ENCODE results near the gene DLG1.
"Not testable (repeated sequence)": the region's sequence is repeated elsewhere in the genome, so short reads cannot be mapped to it uniquely, and the experiment has no call there.

DLG1 gene

GRCh38 chr3:197201791-197202452 is 96.5 kb downstream of the DLG1 start:
- H3K4me1 ChIP-seq (ENCODE audit: control extremely low read depth in 1 of 4, control insufficient read depth in 4 of 4, insufficient read depth in 4 of 4, low read length in 3 of 4) = peaks cover 0 to 21% (median 9%) of the 10 kb centered on the region in 4 experiments
- no peak overlapping the region for H3K27ac ChIP-seq (ENCODE audit: insufficient read depth in 1 of 2, low read depth in 1 of 2, low read length in 2 of 2, poor library complexity in 1 of 2, severe bottlenecking in 2 of 2)
- no CpG with 5 or more reads among the region's 5 CpGs for WGBS (ENCODE audit: insufficient coverage)
- ChIA-PET POLR2A (no interaction called here), CTCF (no interaction called here)
- no peaks in the 10 kb centered on the region for H3K36me3 ChIP-seq (ENCODE audit: control insufficient read depth in 4 of 4, insufficient read depth in 4 of 4, low read length in 3 of 4)
- no peaks in the 10 kb centered on the region for H3K9me3 ChIP-seq (ENCODE audit: control extremely low read depth in 1 of 5, control insufficient read depth in 4 of 5, insufficient read depth in 2 of 5, low read depth in 1 of 5, low read length in 4 of 5)
- H3K27me3 ChIP-seq (replicated peaks in 2 of 5; ENCODE audit: control insufficient read depth in 4 of 5, insufficient read depth in 5 of 5, low read length in 4 of 5) = no peaks in the 10 kb centered on the region
- no peak overlapping the region for H3K4me3 ChIP-seq (ENCODE audit: control insufficient read depth in 1 of 7, extremely low read depth in 1 of 7, insufficient read depth in 4 of 7, low read depth in 2 of 7, low read length in 6 of 7)
- no peak for DNase-seq

- H3K36me3 ChIP-seq (ENCODE audit: control insufficient read depth in 4 of 4, insufficient read depth in 4 of 4, low read length in 3 of 4); H3K27me3 ChIP-seq (replicated peaks in 2 of 5; ENCODE audit: control insufficient read depth in 4 of 5, insufficient read depth in 5 of 5, low read length in 4 of 5); H3K27ac ChIP-seq (ENCODE audit: insufficient read depth in 1 of 2, low read depth in 1 of 2, low read length in 2 of 2, poor library complexity in 1 of 2, severe bottlenecking in 2 of 2); H3K4me3 ChIP-seq (ENCODE audit: control insufficient read depth in 1 of 7, extremely low read depth in 1 of 7, insufficient read depth in 4 of 7, low read depth in 2 of 7, low read length in 6 of 7); CTCF ChIA-PET; H3K9me3 ChIP-seq (ENCODE audit: control extremely low read depth in 1 of 5, control insufficient read depth in 4 of 5, insufficient read depth in 2 of 5, low read depth in 1 of 5, low read length in 4 of 5); POLR2A ChIA-PET: not testable (repeated sequence)
- WGBS (ENCODE audit: insufficient coverage) = 100% methylated on average over 3 of the region's 12 CpGs
- H3K4me1 ChIP-seq (ENCODE audit: control extremely low read depth in 1 of 4, control insufficient read depth in 4 of 4, insufficient read depth in 4 of 4, low read length in 3 of 4) = peaks cover 0 to 19% (median 9%) of the 10 kb centered on the region in 4 experiments
- peak in 1 of 3 donors; percentile 16 for DNase-seq
These were observed 97.6 kb downstream of the DLG1 start for GRCh38 chr3:197200856-197201255.

GRCh38 chr3:197197334-197197733 is 101.1 kb downstream of the DLG1 start:
- CTCF ChIA-PET = interaction anchor here (0.5 to 1.4 kb wide), 3 partner anchors 11 to 24 kb away, joined by 4 read pairs; no protein-coding TSS in a partner anchor
- DNase-seq = no peak
- H3K27ac ChIP-seq (ENCODE audit: insufficient read depth in 1 of 2, low read depth in 1 of 2, low read length in 2 of 2, poor library complexity in 1 of 2, severe bottlenecking in 2 of 2) = no peak overlapping the region
- no peaks in the 10 kb centered on the region for H3K36me3 ChIP-seq (ENCODE audit: control insufficient read depth in 4 of 4, insufficient read depth in 4 of 4, low read length in 3 of 4)
- no peaks in the 10 kb centered on the region for H3K9me3 ChIP-seq (ENCODE audit: control extremely low read depth in 1 of 5, control insufficient read depth in 4 of 5, insufficient read depth in 2 of 5, low read depth in 1 of 5, low read length in 4 of 5)
- no CpG with 5 or more reads among the region's 2 CpGs for WGBS (ENCODE audit: insufficient coverage)
- no peaks in the 10 kb centered on the region for H3K4me1 ChIP-seq (ENCODE audit: control extremely low read depth in 1 of 4, control insufficient read depth in 4 of 4, insufficient read depth in 4 of 4, low read length in 3 of 4)
- H3K27me3 ChIP-seq (replicated peaks in 2 of 5; ENCODE audit: control insufficient read depth in 4 of 5, insufficient read depth in 5 of 5, low read length in 4 of 5) = no peaks in the 10 kb centered on the region
- POLR2A ChIA-PET = interaction anchor here (0.6 kb wide), 1 partner anchor 9 kb away, joined by 3 read pairs; no protein-coding TSS in a partner anchor
- H3K4me3 ChIP-seq (ENCODE audit: control insufficient read depth in 1 of 7, extremely low read depth in 1 of 7, insufficient read depth in 4 of 7, low read depth in 2 of 7, low read length in 6 of 7) = no peak overlapping the region

- no CpG with 5 or more reads among the region's 3 CpGs for WGBS (ENCODE audit: insufficient coverage)
- Histone ChIP-seq H3K36me3 (ENCODE audit: control insufficient read depth in 4 of 4, insufficient read depth in 4 of 4, low read length in 3 of 4) (peaks cover 0 to 2% (median under 1%) of the 10 kb centered on the region in 4 experiments), H3K4me3 (ENCODE audit: control insufficient read depth in 1 of 7, extremely low read depth in 1 of 7, insufficient read depth in 4 of 7, low read depth in 2 of 7, low read length in 6 of 7) (no peak overlapping the region), H3K27ac (ENCODE audit: insufficient read depth in 1 of 2, low read depth in 1 of 2, low read length in 2 of 2, poor library complexity in 1 of 2, severe bottlenecking in 2 of 2) (no peak overlapping the region), H3K9me3 (ENCODE audit: control extremely low read depth in 1 of 5, control insufficient read depth in 4 of 5, insufficient read depth in 2 of 5, low read depth in 1 of 5, low read length in 4 of 5) (no peaks in the 10 kb centered on the region), H3K4me1 (ENCODE audit: control extremely low read depth in 1 of 4, control insufficient read depth in 4 of 4, insufficient read depth in 4 of 4, low read length in 3 of 4) (no peaks in the 10 kb centered on the region), H3K27me3 (replicated peaks in 2 of 5; ENCODE audit: control insufficient read depth in 4 of 5, insufficient read depth in 5 of 5, low read length in 4 of 5) (no peaks in the 10 kb centered on the region)
- POLR2A ChIA-PET = interaction anchor here (0.6 kb wide), 1 partner anchor 445 kb away, joined by 8 read pairs; no protein-coding TSS in a partner anchor
- DNase-seq = no peak
- CTCF ChIA-PET = interaction anchor here (1.2 kb wide), 1 partner anchor 13 kb away, joined by 4 read pairs; no protein-coding TSS in a partner anchor
These were observed 102.2 kb downstream of the DLG1 start for GRCh38 chr3:197196192-197196591.

- WGBS (ENCODE audit: insufficient coverage) = no CpG with 5 or more reads among the region's 1 CpG
- ChIA-PET POLR2A (no interaction called here), CTCF (no interaction called here)
These were observed 103.1 kb downstream of the DLG1 start for GRCh38 chr3:197195326-197195725.

GRCh38 chr3:197193759-197194158 is 104.7 kb downstream of the DLG1 start:
- H3K27ac ChIP-seq (ENCODE audit: insufficient read depth in 1 of 2, low read depth in 1 of 2, low read length in 2 of 2, poor library complexity in 1 of 2, severe bottlenecking in 2 of 2); H3K4me1 ChIP-seq (ENCODE audit: control extremely low read depth in 1 of 4, control insufficient read depth in 4 of 4, insufficient read depth in 4 of 4, low read length in 3 of 4); H3K9me3 ChIP-seq (ENCODE audit: control extremely low read depth in 1 of 5, control insufficient read depth in 4 of 5, insufficient read depth in 2 of 5, low read depth in 1 of 5, low read length in 4 of 5); H3K27me3 ChIP-seq (replicated peaks in 2 of 5; ENCODE audit: control insufficient read depth in 4 of 5, insufficient read depth in 5 of 5, low read length in 4 of 5); CTCF ChIA-PET; H3K36me3 ChIP-seq (ENCODE audit: control insufficient read depth in 4 of 4, insufficient read depth in 4 of 4, low read length in 3 of 4); DNase-seq; H3K4me3 ChIP-seq (ENCODE audit: control insufficient read depth in 1 of 7, extremely low read depth in 1 of 7, insufficient read depth in 4 of 7, low read depth in 2 of 7, low read length in 6 of 7); POLR2A ChIA-PET: not testable (repeated sequence)
- no CpG with 5 or more reads among the region's 3 CpGs for WGBS (ENCODE audit: insufficient coverage)

More at GRCh38 chr3:197195326-197195725, 103.1 kb downstream of the DLG1 start:
- Histone ChIP-seq H3K36me3 (ENCODE audit: control insufficient read depth in 4 of 4, insufficient read depth in 4 of 4, low read length in 3 of 4) (peaks cover 0 to 7% (median under 1%) of the 10 kb centered on the region in 4 experiments), H3K4me1 (ENCODE audit: control extremely low read depth in 1 of 4, control insufficient read depth in 4 of 4, insufficient read depth in 4 of 4, low read length in 3 of 4) (no peaks in the 10 kb centered on the region), H3K9me3 (ENCODE audit: control extremely low read depth in 1 of 5, control insufficient read depth in 4 of 5, insufficient read depth in 2 of 5, low read depth in 1 of 5, low read length in 4 of 5) (no peaks in the 10 kb centered on the region), H3K4me3 (ENCODE audit: control insufficient read depth in 1 of 7, extremely low read depth in 1 of 7, insufficient read depth in 4 of 7, low read depth in 2 of 7, low read length in 6 of 7) (no peak overlapping the region), H3K27me3 (replicated peaks in 2 of 5; ENCODE audit: control insufficient read depth in 4 of 5, insufficient read depth in 5 of 5, low read length in 4 of 5) (no peaks in the 10 kb centered on the region), H3K27ac (ENCODE audit: insufficient read depth in 1 of 2, low read depth in 1 of 2, low read length in 2 of 2, poor library complexity in 1 of 2, severe bottlenecking in 2 of 2) (no peak overlapping the region)
- DNase-seq = no peak

GRCh38 chr3:197191897-197192296 is 106.5 kb downstream of the DLG1 start:
- no peak overlapping the region for H3K27ac ChIP-seq (ENCODE audit: insufficient read depth in 1 of 2, low read depth in 1 of 2, low read length in 2 of 2, poor library complexity in 1 of 2, severe bottlenecking in 2 of 2)
- peaks cover 0 to 8% (median under 1%) of the 10 kb centered on the region in 4 experiments for H3K36me3 ChIP-seq (ENCODE audit: control insufficient read depth in 4 of 4, insufficient read depth in 4 of 4, low read length in 3 of 4)
- CTCF ChIA-PET = no interaction called here
- WGBS (ENCODE audit: insufficient coverage) = no CpG with 5 or more reads among the region's 2 CpGs
- H3K9me3 ChIP-seq (ENCODE audit: control extremely low read depth in 1 of 5, control insufficient read depth in 4 of 5, insufficient read depth in 2 of 5, low read depth in 1 of 5, low read length in 4 of 5) = no peaks in the 10 kb centered on the region
- DNase-seq = no peak
- POLR2A ChIA-PET = no interaction called here
- no peak overlapping the region for H3K4me3 ChIP-seq (ENCODE audit: control insufficient read depth in 1 of 7, extremely low read depth in 1 of 7, insufficient read depth in 4 of 7, low read depth in 2 of 7, low read length in 6 of 7)
- H3K27me3 ChIP-seq (replicated peaks in 2 of 5; ENCODE audit: control insufficient read depth in 4 of 5, insufficient read depth in 5 of 5, low read length in 4 of 5) = no peaks in the 10 kb centered on the region
- H3K4me1 ChIP-seq (ENCODE audit: control extremely low read depth in 1 of 4, control insufficient read depth in 4 of 4, insufficient read depth in 4 of 4, low read length in 3 of 4) = peaks cover 0 to 8% (median 2%) of the 10 kb centered on the region in 4 experiments

Measured in common myeloid progenitor, CD34-positive (primary cell).